ENCODE results near the gene HLA-A. TPM values are rescaled to one million over a fixed set of nuclear protein-coding genes. Genes with fewer than 3 reads are reported as not detected.

The HLA-A gene
- 119 TPM for polyA plus RNA-seq (2013, experiment 1 of 2)
- 95.9 TPM for polyA plus RNA-seq (2013, experiment 2 of 2)

DNA sequence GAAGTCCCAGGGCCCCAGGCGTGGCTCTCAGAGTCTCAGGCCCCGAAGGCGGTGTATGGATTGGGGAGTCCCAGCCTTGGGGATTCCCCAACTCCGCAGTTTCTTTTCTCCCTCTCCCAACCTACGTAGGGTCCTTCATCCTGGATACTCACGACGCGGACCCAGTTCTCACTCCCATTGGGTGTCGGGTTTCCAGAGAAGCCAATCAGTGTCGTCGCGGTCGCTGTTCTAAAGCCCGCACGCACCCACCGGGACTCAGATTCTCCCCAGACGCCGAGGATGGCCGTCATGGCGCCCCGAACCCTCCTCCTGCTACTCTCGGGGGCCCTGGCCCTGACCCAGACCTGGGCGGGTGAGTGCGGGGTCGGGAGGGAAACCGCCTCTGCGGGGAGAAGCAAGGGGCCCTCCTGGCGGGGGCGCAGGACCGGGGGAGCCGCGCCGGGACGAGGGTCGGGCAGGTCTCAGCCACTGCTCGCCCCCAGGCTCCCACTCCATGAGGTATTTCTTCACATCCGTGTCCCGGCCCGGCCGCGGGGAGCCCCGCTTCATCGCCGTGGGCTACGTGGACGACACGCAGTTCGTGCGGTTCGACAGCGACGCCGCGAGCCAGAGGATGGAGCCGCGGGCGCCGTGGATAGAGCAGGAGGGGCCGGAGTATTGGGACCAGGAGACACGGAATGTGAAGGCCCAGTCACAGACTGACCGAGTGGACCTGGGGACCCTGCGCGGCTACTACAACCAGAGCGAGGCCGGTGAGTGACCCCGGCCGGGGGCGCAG is at the start of gene HLA-A:
Gene HLA-A (plus strand): TSS at position 258 of the 778 bp plus-strand sequence. CDS start 22 bp downstream, at position 280.
- Histone ChIP-seq H3K27ac (ENCODE audit: low read depth, low read length, severe bottlenecking) (no peak within 1 kb of the TSS), H3K4me3 (ENCODE audit: extremely low read depth, insufficient read depth, low read length, poor library complexity, severe bottlenecking) (peak within 1 kb of the TSS; percentile 49), H3K9me3 (ENCODE audit: control insufficient read depth, low read length) (no peaks in the 10 kb centered on the region), H3K4me1 (ENCODE audit: control insufficient read depth, insufficient read depth, low read length, poor library complexity, severe bottlenecking) (no peaks in the 10 kb centered on the region), H3K36me3 (ENCODE audit: control insufficient read depth, insufficient read depth, low read length) (no peaks in the 10 kb centered on the region)
- WGBS, 2 experiments (ENCODE audit: insufficient coverage in 2 of 2), result 1 to 2% methylated on average over 27 to 42 of the region's 68 CpGs

DNA sequence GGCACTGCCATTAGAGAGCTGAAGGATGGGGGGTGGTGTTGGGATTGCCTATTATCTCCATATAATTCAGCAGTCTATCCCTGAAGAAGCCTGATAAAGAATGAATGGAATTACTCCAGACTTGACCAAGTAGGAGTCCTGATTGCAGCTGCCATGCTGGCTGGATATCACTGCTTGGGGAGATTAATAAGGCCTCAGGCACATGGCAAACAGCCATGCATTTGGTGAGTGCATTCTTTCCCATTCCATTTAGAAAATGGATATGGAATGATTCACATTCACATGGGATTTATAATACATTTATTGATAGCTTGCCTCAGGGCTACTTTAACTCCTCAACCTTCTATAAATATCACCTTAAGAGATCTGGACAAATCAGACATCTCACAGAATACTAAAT is 49.6 kb upstream of the HLA-A start:
- Histone ChIP-seq H3K4me3 (ENCODE audit: extremely low read depth, insufficient read depth, low read length, poor library complexity, severe bottlenecking) (no peak overlapping the region), H3K9me3 (ENCODE audit: control insufficient read depth, low read length) (no peaks in the 10 kb centered on the region), H3K27ac (ENCODE audit: low read depth, low read length, severe bottlenecking) (no peak overlapping the region), H3K36me3 (ENCODE audit: control insufficient read depth, insufficient read depth, low read length) (no peaks in the 10 kb centered on the region), H3K4me1 (ENCODE audit: control insufficient read depth, insufficient read depth, low read length, poor library complexity, severe bottlenecking) (no peaks in the 10 kb centered on the region)

DNA sequence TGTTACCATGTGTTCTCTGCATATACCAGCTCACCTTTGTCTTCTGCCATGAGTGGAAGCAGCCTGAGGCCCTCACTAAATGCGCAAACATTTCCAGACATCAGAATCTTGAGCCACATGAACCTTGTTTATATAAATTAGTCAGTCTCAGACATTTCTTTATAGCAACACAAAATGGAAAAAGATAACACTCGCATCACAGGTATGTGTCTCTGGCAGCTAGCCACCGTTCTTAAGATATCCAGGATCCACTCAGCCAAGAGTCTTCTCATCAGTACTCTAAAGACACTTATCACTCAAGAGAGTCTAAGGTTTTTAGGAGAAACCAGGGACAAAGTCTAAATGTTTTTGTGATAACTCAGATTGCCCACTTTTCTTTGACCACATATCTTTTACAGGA is 43.1 kb upstream of the HLA-A start:
- WGBS, 2 experiments (ENCODE audit: insufficient coverage in 2 of 2), result no CpG with 5 or more reads among the region's 3 CpGs

GRCh38 chr6:29905286-29905685 is 37.0 kb upstream of the HLA-A start:
- no peak overlapping the region for H3K4me3 ChIP-seq (ENCODE audit: extremely low read depth, insufficient read depth, low read length, poor library complexity, severe bottlenecking)
- no peaks in the 10 kb centered on the region for H3K4me1 ChIP-seq (ENCODE audit: control insufficient read depth, insufficient read depth, low read length, poor library complexity, severe bottlenecking)
- H3K9me3 ChIP-seq (ENCODE audit: control insufficient read depth, low read length), result no peaks in the 10 kb centered on the region
- H3K27ac ChIP-seq (ENCODE audit: low read depth, low read length, severe bottlenecking), result no peak overlapping the region
- no peaks in the 10 kb centered on the region for H3K36me3 ChIP-seq (ENCODE audit: control insufficient read depth, insufficient read depth, low read length)
- 0% methylated on average over 1 of the region's 4 CpGs; no CpG with 5 or more reads in 1 of the 2 experiments for WGBS, 2 experiments (ENCODE audit: insufficient coverage in 2 of 2)

More for the DNA sequence above, 43.1 kb upstream of the HLA-A start:
- Histone ChIP-seq H3K36me3 (ENCODE audit: control insufficient read depth, insufficient read depth, low read length) (no peaks in the 10 kb centered on the region), H3K27ac (ENCODE audit: low read depth, low read length, severe bottlenecking) (no peak overlapping the region), H3K4me3 (ENCODE audit: extremely low read depth, insufficient read depth, low read length, poor library complexity, severe bottlenecking) (no peak overlapping the region), H3K4me1 (ENCODE audit: control insufficient read depth, insufficient read depth, low read length, poor library complexity, severe bottlenecking) (no peaks in the 10 kb centered on the region), H3K9me3 (ENCODE audit: control insufficient read depth, low read length) (no peaks in the 10 kb centered on the region)

DNA sequence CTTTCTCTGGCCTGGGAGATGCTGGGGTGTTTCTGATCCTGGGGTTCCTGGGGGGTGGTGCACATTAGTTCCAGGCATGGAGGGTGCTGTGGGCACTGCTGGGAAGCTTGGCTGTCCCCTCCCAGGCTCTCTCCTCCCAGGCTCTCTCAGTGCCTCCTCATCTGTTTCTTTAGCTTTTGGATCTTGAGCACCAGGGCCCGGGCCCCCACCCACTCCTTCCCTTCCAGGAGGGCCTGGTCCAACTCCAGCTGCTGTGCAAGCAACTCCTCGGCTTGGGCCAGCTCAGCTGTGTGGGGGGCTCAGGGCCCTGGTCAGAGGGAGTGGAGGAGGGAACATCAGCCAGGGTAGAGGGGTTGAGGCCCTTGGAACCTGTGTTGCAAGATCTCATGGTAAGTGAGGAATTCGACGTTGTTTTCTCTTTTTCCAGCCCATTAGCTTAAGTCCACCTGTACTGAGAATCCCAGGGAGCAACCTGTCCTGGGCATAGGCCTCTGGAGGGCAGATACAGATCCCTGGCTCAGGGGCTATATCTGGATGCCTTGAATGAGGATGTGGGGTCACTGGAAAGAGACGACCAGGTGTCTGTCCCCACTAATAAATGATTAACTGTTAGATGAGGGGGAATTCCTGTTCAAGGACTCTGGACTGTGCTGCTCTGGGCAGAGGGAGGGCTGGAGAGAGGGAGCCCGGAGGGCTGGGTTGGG is 34.5 kb upstream of the HLA-A start:
- Histone ChIP-seq H3K4me1 (ENCODE audit: control insufficient read depth, insufficient read depth, low read length, poor library complexity, severe bottlenecking) (no peaks in the 10 kb centered on the region), H3K27ac (ENCODE audit: low read depth, low read length, severe bottlenecking) (no peak overlapping the region), H3K9me3 (ENCODE audit: control insufficient read depth, low read length) (no peaks in the 10 kb centered on the region), H3K4me3 (ENCODE audit: extremely low read depth, insufficient read depth, low read length, poor library complexity, severe bottlenecking) (no peak overlapping the region), H3K36me3 (ENCODE audit: control insufficient read depth, insufficient read depth, low read length) (no peaks in the 10 kb centered on the region)
- WGBS, 2 experiments (ENCODE audit: insufficient coverage in 2 of 2), result 100% methylated on average over 1 of the region's 6 CpGs; no CpG with 5 or more reads in 1 of the 2 experiments

DNA sequence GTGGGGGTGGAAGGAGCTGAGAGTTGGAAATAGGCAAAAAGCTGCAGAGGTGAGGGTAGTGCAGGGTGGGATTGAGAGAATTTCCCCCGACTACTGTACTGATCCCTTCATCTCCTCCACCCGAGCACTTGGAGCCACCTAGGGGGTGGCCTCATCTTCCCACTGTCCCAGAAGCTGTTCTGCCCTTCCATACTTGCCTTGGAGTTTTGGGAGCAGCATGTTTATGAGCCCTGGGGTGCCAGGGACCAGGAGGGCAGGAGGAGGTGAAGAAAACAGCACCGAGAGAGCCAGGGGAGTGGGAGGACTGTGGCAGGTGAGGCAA is 34.0 kb upstream of the HLA-A start:
- Histone ChIP-seq H3K27ac (ENCODE audit: low read depth, low read length, severe bottlenecking) (no peak overlapping the region), H3K4me3 (ENCODE audit: extremely low read depth, insufficient read depth, low read length, poor library complexity, severe bottlenecking) (no peak overlapping the region), H3K9me3 (ENCODE audit: control insufficient read depth, low read length) (no peaks in the 10 kb centered on the region), H3K4me1 (ENCODE audit: control insufficient read depth, insufficient read depth, low read length, poor library complexity, severe bottlenecking) (no peaks in the 10 kb centered on the region), H3K36me3 (ENCODE audit: control insufficient read depth, insufficient read depth, low read length) (no peaks in the 10 kb centered on the region)
- no CpG with 5 or more reads among the region's 3 CpGs for WGBS, 2 experiments (ENCODE audit: insufficient coverage in 2 of 2)

- H3K27ac ChIP-seq (ENCODE audit: low read depth, low read length, severe bottlenecking), result no peak overlapping the region
- H3K9me3 ChIP-seq (ENCODE audit: control insufficient read depth, low read length), result no peaks in the 10 kb centered on the region
- H3K4me1 ChIP-seq (ENCODE audit: control insufficient read depth, insufficient read depth, low read length, poor library complexity, severe bottlenecking), result no peaks in the 10 kb centered on the region
- no peaks in the 10 kb centered on the region for H3K36me3 ChIP-seq (ENCODE audit: control insufficient read depth, insufficient read depth, low read length)
- WGBS, 2 experiments (ENCODE audit: insufficient coverage in 2 of 2), result 80% methylated on average over 1 of the region's 6 CpGs; no CpG with 5 or more reads in 1 of the 2 experiments
- H3K4me3 ChIP-seq (ENCODE audit: extremely low read depth, insufficient read depth, low read length, poor library complexity, severe bottlenecking), result no peak overlapping the region
Observed at GRCh38 chr6:29908710-29909109, 33.6 kb upstream of the HLA-A start.

DNA sequence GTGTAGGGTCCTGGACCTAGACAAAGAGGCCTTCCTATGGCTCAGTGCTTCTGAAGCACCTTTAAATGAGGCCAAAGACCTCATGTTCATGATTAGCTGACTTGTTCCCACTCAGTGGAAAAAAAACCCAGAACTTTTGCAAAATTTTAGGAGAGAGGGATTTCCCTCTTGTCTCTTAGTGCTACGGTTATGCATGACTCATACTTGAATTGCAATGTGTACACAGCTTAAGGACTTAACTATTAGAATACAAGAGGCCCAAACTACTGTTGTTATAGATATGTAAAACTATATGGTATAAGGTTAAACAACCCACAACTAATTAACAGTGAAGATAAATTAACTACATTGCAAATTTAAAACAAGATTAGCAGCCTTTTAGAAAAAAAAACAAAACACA is 32.3 kb upstream of the HLA-A start:
- Histone ChIP-seq H3K36me3 (ENCODE audit: control insufficient read depth, insufficient read depth, low read length) (no peaks in the 10 kb centered on the region), H3K4me1 (ENCODE audit: control insufficient read depth, insufficient read depth, low read length, poor library complexity, severe bottlenecking) (no peaks in the 10 kb centered on the region), H3K4me3 (ENCODE audit: extremely low read depth, insufficient read depth, low read length, poor library complexity, severe bottlenecking) (no peak overlapping the region), H3K27ac (ENCODE audit: low read depth, low read length, severe bottlenecking) (no peak overlapping the region), H3K9me3 (ENCODE audit: control insufficient read depth, low read length) (no peaks in the 10 kb centered on the region)
- WGBS, 2 experiments (ENCODE audit: insufficient coverage in 2 of 2), result no CpG with 5 or more reads among the region's 1 CpG

DNA sequence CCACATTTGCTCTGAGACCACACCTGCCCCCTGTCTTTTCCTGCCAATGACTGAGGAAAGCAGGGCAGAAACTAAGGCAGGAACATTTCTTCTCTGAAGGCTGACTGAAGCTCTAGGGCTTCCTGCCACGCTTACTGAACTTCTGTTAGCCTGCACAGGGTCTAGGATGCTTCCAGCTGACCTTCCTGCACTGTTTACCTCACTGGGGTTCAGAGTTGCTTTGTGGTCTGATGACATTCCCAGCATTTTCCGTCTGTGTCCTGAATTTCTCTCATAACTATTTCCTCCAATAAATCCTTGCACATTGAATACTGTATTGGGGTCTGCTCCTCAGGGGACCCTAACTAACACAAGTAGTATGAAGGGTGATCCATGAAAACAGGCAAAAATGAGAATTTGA is 29.5 kb upstream of the HLA-A start:
- H3K27ac ChIP-seq (ENCODE audit: low read depth, low read length, severe bottlenecking), result no peak overlapping the region
- H3K4me1 ChIP-seq (ENCODE audit: control insufficient read depth, insufficient read depth, low read length, poor library complexity, severe bottlenecking), result no peaks in the 10 kb centered on the region
- no peaks in the 10 kb centered on the region for H3K9me3 ChIP-seq (ENCODE audit: control insufficient read depth, low read length)
- no peaks in the 10 kb centered on the region for H3K36me3 ChIP-seq (ENCODE audit: control insufficient read depth, insufficient read depth, low read length)
- 83% methylated on average over 1 of the region's 2 CpGs; no CpG with 5 or more reads in 1 of the 2 experiments for WGBS, 2 experiments (ENCODE audit: insufficient coverage in 2 of 2)
- H3K4me3 ChIP-seq (ENCODE audit: extremely low read depth, insufficient read depth, low read length, poor library complexity, severe bottlenecking), result no peak overlapping the region

- H3K36me3 ChIP-seq (ENCODE audit: control insufficient read depth, insufficient read depth, low read length), result no peaks in the 10 kb centered on the region
- WGBS, 2 experiments (ENCODE audit: insufficient coverage in 2 of 2), result 88% methylated on average over 1 of the region's 1 CpG; no CpG with 5 or more reads in 1 of the 2 experiments
- H3K4me1 ChIP-seq (ENCODE audit: control insufficient read depth, insufficient read depth, low read length, poor library complexity, severe bottlenecking), result no peaks in the 10 kb centered on the region
- H3K4me3 ChIP-seq (ENCODE audit: extremely low read depth, insufficient read depth, low read length, poor library complexity, severe bottlenecking), result no peak overlapping the region
- H3K27ac ChIP-seq (ENCODE audit: low read depth, low read length, severe bottlenecking), result no peak overlapping the region
- H3K9me3 ChIP-seq (ENCODE audit: control insufficient read depth, low read length), result no peaks in the 10 kb centered on the region
Observed at GRCh38 chr6:29916741-29917140, 25.6 kb upstream of the HLA-A start.

DNA sequence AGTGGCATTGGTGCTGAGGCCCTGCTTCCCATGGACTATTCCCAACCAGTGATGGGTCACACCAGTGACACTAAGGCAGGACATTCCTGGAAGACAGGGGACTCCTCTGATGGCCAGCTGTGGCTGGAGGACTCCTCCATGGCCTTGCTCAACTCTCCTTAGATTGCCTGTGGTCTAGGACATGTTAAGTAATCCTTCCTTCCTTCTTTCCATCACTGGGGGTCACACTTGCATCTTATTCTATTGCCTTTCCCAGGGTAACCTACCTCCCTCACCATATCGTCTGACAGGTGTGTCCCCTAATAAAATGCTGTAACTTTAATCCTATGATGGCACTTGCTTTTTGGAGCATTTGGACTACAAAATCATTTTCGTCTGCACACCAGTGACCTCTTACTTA is 24.5 kb upstream of the HLA-A start:
- WGBS, 2 experiments (ENCODE audit: insufficient coverage in 2 of 2), result no CpG with 5 or more reads among the region's 2 CpGs
- Histone ChIP-seq H3K4me3 (ENCODE audit: extremely low read depth, insufficient read depth, low read length, poor library complexity, severe bottlenecking) (no peak overlapping the region), H3K9me3 (ENCODE audit: control insufficient read depth, low read length) (no peaks in the 10 kb centered on the region), H3K4me1 (ENCODE audit: control insufficient read depth, insufficient read depth, low read length, poor library complexity, severe bottlenecking) (no peaks in the 10 kb centered on the region), H3K27ac (ENCODE audit: low read depth, low read length, severe bottlenecking) (no peak overlapping the region), H3K36me3 (ENCODE audit: control insufficient read depth, insufficient read depth, low read length) (no peaks in the 10 kb centered on the region)

Measured in mesodermal cell (in vitro differentiated cells).